Progenitor cell of endocrine pancreas (in vitro differentiated cells): ENCODE data around the gene CEP192. TPM values are rescaled to one million over a fixed set of nuclear protein-coding genes. Genes with fewer than 3 reads are reported as not detected.
"Not testable (repeated sequence)": the region's sequence is repeated elsewhere in the genome, so short reads cannot be mapped to it uniquely, and the experiment has no call there.

Experiments
- DNase-seq: peaks from one replicate; pipeline ENCODE4 v3.0.0; 2021; ENCODE audit warnings: low spot score; ENCODE audit not compliant: unreplicated experiment
- H3K27ac Mint-ChIP-seq: 2 replicates; pipeline ENCODE4 v1.8.0; 2021; ENCODE audit warnings: mild to moderate bottlenecking, moderate library complexity, mixed read lengths
- H3K27me3 Mint-ChIP-seq: 2 replicates; pipeline ENCODE4 v1.8.0; 2021; ENCODE audit warnings: mixed read lengths
- H3K36me3 Mint-ChIP-seq: 2 replicates; pipeline ENCODE4 v1.8.0; 2022; ENCODE audit warnings: mixed read lengths; ENCODE audit not compliant: insufficient read depth
- H3K4me1 Mint-ChIP-seq: 2 replicates; pipeline ENCODE4 v1.8.0; 2021; ENCODE audit warnings: low read depth, mixed read lengths
- H3K4me3 Mint-ChIP-seq: 2 replicates; pipeline ENCODE4 v1.8.0; 2021; ENCODE audit warnings: low read depth, mild to moderate bottlenecking, moderate library complexity, mixed read lengths
- H3K9me3 Mint-ChIP-seq: 2 replicates; pipeline ENCODE4 v1.8.0; 2021; ENCODE audit warnings: low read depth, mixed read lengths
- CTCF ChIP-seq: fragments of 200-600 bp; sonication (generic); IDR thresholded peaks from one replicate; pipeline ENCODE4 v1.5.0; 2021; ENCODE audit warnings: antibody characterized with exemption, mild to moderate bottlenecking; ENCODE audit not compliant: unreplicated experiment
- total RNA-seq: library from RNA; stranded (reverse); gene quantifications from 2 replicates; pipeline ENCODE4 v1.2.1, GENCODE V29; 2021

CEP192 gene
- total RNA-seq, 1 donor from 2014 or later: 28.4 TPM

GRCh38 chr18:13067124-13067523, 76.0 kb downstream of the CEP192 start:
- Mint-ChIP-seq H3K4me1 (peaks cover 4% of the 10 kb centered on the region), H3K27me3 (no peaks in the 10 kb centered on the region), H3K27ac (no peak overlapping the region), H3K9me3 (peaks cover 3% of the 10 kb centered on the region), H3K4me3 (no peak overlapping the region), H3K36me3 (peaks cover 29% of the 10 kb centered on the region)
- no peak for TF ChIP-seq CTCF
- no peak for DNase-seq

- no peak for DNase-seq
These were observed 76.8 kb downstream of the CEP192 start for GRCh38 chr18:13067966-13068365.

GRCh38 chr18:13070460-13070859, 79.3 kb downstream of the CEP192 start:
- H3K27ac Mint-ChIP-seq: no peak overlapping the region
- H3K4me3 Mint-ChIP-seq: no peak overlapping the region
- peaks cover 25% of the 10 kb centered on the region for H3K36me3 Mint-ChIP-seq
- no peak for TF ChIP-seq CTCF
- H3K27me3 Mint-ChIP-seq: no peaks in the 10 kb centered on the region
- no peaks in the 10 kb centered on the region for H3K9me3 Mint-ChIP-seq
- H3K4me1 Mint-ChIP-seq: peaks cover 3% of the 10 kb centered on the region
- DNase-seq: no peak

More at GRCh38 chr18:13067966-13068365, 76.8 kb downstream of the CEP192 start:
- Mint-ChIP-seq H3K4me3 (no peak overlapping the region), H3K9me3 (peaks cover 3% of the 10 kb centered on the region), H3K27ac (no peak overlapping the region), H3K36me3 (peaks cover 30% of the 10 kb centered on the region), H3K27me3 (no peaks in the 10 kb centered on the region), H3K4me1 (peaks cover 4% of the 10 kb centered on the region)
- TF ChIP-seq CTCF: no peak

- Mint-ChIP-seq H3K4me3 (no peak overlapping the region), H3K36me3 (peaks cover 48% of the 10 kb centered on the region), H3K27me3 (no peaks in the 10 kb centered on the region), H3K27ac (no peak overlapping the region), H3K4me1 (no peaks in the 10 kb centered on the region), H3K9me3 (peaks cover 8% of the 10 kb centered on the region)
- TF ChIP-seq CTCF: no peak
- no peak for DNase-seq
These were observed 85.7 kb downstream of the CEP192 start for GRCh38 chr18:13076886-13077285.

GRCh38 chr18:13077473-13077872, 86.3 kb downstream of the CEP192 start:
- TF ChIP-seq CTCF: no peak
- H3K36me3 Mint-ChIP-seq: peaks cover 54% of the 10 kb centered on the region
- no peaks in the 10 kb centered on the region for H3K4me1 Mint-ChIP-seq
- H3K27ac Mint-ChIP-seq: no peak overlapping the region
- DNase-seq: no peak
- peaks cover 10% of the 10 kb centered on the region for H3K9me3 Mint-ChIP-seq
- no peak overlapping the region for H3K4me3 Mint-ChIP-seq
- H3K27me3 Mint-ChIP-seq: no peaks in the 10 kb centered on the region

- not testable (repeated sequence) for H3K4me3 Mint-ChIP-seq, DNase-seq, H3K4me1 Mint-ChIP-seq, H3K27ac Mint-ChIP-seq, H3K27me3 Mint-ChIP-seq
- Mint-ChIP-seq H3K9me3 (peaks cover 13% of the 10 kb centered on the region), H3K36me3 (peaks cover 54% of the 10 kb centered on the region)
These were observed 86.9 kb downstream of the CEP192 start for GRCh38 chr18:13078065-13078464.
